ENCODE results near the gene FBH1. TPM values are rescaled to one million over a fixed set of nuclear protein-coding genes. Genes with fewer than 3 reads are reported as not detected.
"Not testable (repeated sequence)": the region's sequence is repeated elsewhere in the genome, so short reads cannot be mapped to it uniquely, and the experiment has no call there.

FBH1 gene
- total RNA-seq, 1 experiment from 2014 or later: 54.3 TPM

DNA sequence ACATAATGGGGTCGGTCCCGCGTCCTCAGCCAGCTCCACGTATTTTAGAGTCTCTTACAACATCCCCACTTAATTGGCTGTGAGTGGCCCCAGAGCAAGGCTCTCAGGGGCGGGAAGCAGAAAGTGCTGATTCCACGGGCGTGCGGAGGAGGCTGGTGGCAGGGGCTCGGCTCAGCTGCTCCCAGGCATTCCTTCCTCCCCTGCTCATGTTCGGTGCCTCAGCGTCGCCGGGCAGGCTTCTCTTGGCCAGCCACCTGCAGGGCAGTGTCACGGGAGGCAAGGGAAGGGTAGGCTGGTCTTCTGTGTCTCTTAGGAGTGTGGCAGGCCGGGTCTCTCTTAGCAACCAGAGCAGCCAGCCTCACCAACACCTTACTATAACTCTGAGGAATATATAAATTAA lies 53.5 kb downstream of the FBH1 start:
- Histone ChIP-seq H3K27me3 (no peaks in the 10 kb centered on the region), H3K4me3 (no peak overlapping the region), H3K36me3 (peaks cover 3% of the 10 kb centered on the region; the same call in 1 of the 2 replicates), H3K9me3 (no peaks in the 10 kb centered on the region)
- DNase-seq: no peak

DNA sequence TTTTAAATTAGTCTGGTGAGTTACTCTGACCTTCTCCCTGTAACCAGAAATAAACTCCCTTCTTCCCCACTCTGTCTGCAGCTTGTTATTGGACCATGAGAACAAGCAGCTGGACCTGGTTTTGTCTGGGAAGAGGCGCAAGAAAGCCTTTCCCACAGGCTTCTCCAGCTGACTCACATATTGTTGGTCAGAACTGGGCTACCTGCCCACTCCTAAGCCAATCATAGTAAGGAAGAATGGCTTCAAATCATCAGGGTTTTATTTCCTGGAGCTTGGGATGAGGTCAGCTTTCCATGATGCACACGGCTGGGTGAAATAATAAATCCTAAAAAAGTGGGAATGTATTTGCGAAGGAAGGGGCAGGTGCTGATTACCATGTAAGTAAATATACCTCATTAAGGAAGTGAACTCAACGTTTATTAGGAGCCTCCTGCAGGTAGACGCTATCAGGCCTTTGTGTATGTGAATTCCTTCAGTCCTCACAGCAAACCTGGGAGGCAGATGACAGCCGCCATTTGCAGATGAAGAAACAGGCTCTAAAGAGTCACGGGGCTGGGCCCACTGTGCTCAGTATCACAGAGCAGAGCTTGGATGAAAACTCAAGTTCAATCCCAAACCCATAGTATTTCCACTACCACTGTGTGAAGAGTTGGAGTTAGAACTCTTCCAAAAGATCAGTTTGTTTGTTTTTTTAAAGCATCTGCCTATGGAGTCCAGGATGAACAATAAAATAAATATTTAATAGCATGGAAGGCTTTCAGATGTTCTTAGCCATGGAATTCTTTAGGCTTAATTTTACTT lies 54.5 kb downstream of the FBH1 start:
- no peaks in the 10 kb centered on the region for H3K9me3 ChIP-seq
- no peaks in the 10 kb centered on the region for H3K36me3 ChIP-seq
- H3K27me3 ChIP-seq: no peaks in the 10 kb centered on the region
- peak; percentile 93 for DNase-seq
- peak overlapping the region; percentile 39 for H3K4me3 ChIP-seq

DNA sequence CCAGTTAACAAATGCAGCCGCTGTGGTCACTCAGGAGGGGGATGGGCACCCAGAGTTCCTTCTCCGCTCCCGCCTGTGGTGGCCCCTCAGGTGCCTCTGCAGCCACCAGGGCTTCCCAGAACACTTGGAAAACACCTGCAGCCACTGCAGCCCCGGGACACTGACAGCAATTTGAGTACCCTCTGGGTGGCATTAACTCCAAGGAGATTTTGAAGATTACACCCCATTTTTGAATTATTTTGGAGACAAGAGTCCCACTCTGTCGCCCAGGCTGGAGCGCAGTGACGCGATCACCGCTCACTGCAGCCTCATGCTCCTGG lies 55.1 kb downstream of the FBH1 start:
- Histone ChIP-seq H3K36me3 (no peaks in the 10 kb centered on the region), H3K4me3 (peak overlapping the region; percentile 39), H3K9me3 (no peaks in the 10 kb centered on the region), H3K27me3 (no peaks in the 10 kb centered on the region)
- DNase-seq: peak; percentile 38

DNA sequence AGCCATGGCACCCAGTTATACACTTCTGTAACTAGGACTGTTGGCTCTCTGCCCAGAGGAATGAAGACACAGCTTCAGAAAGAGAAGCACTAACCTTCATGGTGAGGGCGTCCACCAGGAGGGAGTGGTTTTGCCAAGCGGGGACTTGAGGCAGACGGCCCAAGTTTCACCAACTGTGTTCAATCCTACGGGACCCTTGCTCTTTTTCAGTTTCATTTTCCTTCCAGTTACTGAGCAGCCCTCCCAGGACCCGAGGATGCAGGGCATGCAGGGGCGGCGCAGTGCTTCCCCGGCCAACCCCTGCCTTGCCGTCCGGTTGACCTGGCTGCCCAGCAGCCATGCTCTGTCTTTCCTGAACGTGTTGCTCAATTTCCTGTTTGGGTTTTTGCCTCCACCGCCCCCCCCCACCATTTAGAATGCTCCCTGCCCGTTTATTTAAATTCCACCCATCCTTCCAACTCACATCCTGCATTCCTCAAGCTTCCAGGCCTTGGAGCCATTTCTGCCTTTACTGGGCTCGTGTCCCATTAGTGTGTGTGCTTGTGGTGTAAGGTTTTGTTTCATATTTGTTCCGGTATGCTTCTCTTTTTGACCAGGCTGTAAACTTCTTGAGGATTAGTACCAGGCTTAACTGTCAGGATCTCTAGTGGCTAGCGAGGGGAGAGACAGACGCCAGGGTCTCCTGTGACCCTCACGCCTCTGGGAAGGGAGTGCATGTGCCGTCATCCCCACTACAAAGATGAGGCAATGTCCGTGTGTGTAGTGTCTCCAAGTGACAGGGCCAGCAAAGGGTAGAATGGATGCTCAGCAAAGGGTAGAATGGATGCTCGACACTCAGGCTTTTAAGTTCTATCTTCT lies 55.7 kb downstream of the FBH1 start:
- Histone ChIP-seq H3K27me3 (no peaks in the 10 kb centered on the region), H3K36me3 (no peaks in the 10 kb centered on the region)
- DNase-seq: peak; percentile 89

DNA sequence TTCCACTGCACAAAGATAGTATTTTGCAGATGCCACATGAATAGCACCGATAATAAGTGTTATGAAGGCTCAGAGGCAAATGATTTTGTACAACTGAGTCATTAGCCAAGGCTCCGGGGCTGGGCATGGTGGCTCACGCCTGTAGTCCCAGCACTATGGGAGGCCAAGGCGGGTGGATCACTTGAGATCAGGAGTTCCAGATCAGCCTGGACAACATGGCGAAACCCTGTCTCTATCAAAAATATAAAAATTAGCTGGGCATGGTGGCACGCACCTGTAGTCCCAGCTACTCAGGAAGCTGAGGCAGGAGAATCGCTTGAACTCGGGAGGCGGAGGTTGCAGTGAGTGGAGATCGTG lies 56.4 kb downstream of the FBH1 start:
- H3K27me3 ChIP-seq, H3K9me3 ChIP-seq, DNase-seq, H3K36me3 ChIP-seq: not testable (repeated sequence)
- H3K4me3 ChIP-seq: peak overlapping the region; percentile 39

More for the DNA sequence above, 55.7 kb downstream of the FBH1 start:
- peak overlapping the region; percentile 39 for H3K4me3 ChIP-seq
- H3K9me3 ChIP-seq: no peaks in the 10 kb centered on the region

DNA sequence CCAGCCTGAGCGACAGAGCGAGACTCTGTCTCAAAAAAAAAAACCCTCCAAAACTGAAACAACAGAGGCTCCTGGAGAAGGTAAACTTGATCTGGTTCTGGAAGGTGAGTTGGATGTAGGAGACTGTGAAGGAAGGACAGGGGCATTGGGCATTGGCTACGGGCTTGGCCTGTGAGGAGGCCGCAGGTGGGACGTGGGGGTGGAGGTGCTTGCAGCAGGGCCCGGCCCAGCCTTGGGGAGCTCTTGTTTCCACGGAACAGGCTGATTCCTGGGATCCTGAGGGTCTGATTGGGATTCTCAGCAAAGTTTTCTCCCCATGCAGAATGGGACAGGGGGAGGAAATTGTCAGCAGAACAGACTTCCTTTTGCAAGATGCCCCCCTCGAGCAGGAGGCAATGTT lies 56.7 kb downstream of the FBH1 start:
- Histone ChIP-seq H3K27me3 (no peaks in the 10 kb centered on the region), H3K4me3 (no peak overlapping the region), H3K36me3 (no peaks in the 10 kb centered on the region), H3K9me3 (no peaks in the 10 kb centered on the region)
- DNase-seq: no peak

DNA sequence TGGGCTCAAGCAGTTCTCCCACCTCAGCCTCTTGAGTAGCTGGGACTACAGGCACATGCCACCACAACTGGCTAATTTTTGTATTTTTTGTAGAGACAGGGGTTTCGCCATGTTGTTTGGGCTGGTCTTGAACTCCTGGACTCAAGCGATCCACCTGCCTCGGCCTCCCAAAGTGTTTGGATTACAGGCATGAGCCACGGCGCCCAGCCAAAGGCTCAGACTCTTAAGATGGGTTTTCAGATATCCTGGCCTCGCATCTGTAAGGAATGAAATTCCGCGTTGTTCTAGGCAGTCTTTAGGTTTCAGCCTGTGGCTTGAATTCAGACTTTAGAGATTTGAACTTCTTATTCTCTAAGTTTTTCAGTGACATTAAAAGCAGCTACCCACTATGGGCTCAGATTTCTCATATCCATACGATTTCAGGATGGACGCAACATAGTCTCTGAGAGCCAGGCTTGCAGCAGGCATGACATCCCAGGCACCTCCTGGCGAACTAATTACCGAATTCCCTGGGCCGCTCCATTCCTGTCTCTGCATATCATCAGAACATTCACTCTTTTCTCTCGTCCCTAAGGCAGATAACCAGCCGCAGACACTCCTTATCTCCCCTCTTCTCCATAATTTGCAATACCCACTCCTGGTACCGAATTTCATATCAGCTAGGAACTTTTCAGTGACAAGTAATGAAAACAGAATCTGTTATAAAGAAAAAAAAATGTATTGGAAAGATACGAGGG lies 57.6 kb downstream of the FBH1 start:
- H3K4me3 ChIP-seq: no peak overlapping the region
- no peak for DNase-seq

DNA sequence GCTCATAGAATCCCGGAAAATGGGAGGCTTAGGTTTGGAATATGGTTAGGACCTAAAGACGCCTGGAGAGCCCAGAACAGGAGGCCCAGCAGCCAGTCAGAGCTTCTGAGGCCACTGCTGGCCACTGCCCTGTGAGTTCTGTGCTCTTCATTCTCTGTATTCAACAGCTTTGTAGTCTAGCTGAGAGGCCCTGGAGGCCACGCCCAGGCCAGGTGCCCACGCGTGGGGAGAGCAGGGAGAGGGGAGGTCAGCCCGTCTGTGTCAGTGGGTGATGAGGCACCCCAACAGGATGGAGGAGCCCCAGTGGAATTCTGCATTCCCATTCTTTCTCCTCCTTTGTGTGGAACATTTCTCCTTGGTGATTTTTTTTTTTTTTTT lies 58.2 kb downstream of the FBH1 start:
- Histone ChIP-seq H3K4me3 (no peak overlapping the region), H3K9me3 (no peaks in the 10 kb centered on the region), H3K36me3 (no peaks in the 10 kb centered on the region), H3K27me3 (no peaks in the 10 kb centered on the region)
- DNase-seq: no peak

More for the DNA sequence above, 57.6 kb downstream of the FBH1 start:
- Histone ChIP-seq H3K27me3 (no peaks in the 10 kb centered on the region), H3K9me3 (no peaks in the 10 kb centered on the region), H3K36me3 (no peaks in the 10 kb centered on the region)

DNA sequence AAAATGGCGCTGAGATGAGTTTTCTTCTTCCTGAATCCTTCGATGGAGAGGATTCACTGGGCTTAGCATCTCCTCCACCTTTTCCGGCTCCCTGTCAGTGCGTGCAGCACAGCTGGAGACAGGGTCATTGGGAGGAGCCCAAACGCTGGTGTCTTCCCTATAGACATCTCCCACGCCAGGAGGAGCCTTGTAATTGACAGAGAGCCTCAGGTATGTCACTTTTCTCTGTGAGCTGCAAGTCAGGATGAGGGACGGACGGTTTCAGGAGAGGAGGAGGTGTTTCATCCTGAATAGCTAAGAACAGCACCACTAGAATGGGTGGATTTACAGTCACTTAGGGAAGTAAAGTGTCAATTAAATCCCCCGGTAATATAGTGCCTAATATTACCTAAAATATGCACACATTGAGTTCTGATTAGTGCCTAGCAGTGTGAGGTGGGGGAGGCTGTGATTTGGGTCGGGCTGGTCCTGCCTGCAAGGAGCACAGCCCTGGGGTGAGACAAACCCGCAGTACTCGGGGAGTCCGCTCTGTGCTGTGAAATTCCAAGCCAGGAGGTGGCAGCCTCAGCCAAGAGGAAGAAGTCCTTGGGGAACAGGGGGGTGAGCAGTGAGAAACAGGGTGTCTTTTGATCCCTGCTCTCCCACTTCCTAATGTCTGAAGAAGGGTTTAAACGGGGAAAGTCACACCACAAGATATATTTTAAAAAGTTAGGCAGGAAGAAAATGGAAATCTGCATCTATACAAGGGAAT lies 59.1 kb downstream of the FBH1 start:
- Histone ChIP-seq H3K36me3 (no peaks in the 10 kb centered on the region), H3K9me3 (no peaks in the 10 kb centered on the region), H3K27me3 (no peaks in the 10 kb centered on the region), H3K4me3 (no peak overlapping the region)
- DNase-seq: peak; percentile 42

DNA sequence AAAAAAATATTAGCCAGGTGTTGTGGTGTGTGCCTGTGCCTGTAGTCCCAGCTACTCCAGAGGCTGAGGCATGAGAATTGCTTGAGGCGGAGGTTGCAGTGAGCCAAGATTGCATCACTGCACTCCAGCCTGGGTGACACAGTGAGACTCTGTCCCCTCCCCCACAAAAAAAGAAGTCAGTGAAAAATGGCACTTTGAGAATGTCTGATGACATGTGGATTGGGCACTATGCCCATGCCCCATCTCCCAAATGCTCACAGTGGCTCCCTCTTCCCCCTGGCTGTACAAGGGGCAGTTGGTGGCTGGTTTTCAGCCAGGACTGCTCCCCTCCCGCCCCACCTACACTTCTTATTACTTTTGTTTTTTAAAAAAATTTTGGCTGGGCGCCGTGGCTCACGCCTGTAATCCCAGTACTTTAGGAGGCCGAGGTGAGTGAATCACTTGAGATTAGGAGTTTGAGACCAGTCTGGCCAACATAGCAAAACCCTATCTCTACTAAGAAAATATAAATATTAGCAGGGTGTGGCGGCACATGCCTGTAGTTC lies 61.2 kb downstream of the FBH1 start:
- Histone ChIP-seq H3K36me3 (no peaks in the 10 kb centered on the region; the same call in 1 of the 2 replicates), H3K27me3 (no peaks in the 10 kb centered on the region), H3K9me3 (no peaks in the 10 kb centered on the region), H3K4me3 (no peak overlapping the region)
- peak; percentile 70 for DNase-seq

DNA sequence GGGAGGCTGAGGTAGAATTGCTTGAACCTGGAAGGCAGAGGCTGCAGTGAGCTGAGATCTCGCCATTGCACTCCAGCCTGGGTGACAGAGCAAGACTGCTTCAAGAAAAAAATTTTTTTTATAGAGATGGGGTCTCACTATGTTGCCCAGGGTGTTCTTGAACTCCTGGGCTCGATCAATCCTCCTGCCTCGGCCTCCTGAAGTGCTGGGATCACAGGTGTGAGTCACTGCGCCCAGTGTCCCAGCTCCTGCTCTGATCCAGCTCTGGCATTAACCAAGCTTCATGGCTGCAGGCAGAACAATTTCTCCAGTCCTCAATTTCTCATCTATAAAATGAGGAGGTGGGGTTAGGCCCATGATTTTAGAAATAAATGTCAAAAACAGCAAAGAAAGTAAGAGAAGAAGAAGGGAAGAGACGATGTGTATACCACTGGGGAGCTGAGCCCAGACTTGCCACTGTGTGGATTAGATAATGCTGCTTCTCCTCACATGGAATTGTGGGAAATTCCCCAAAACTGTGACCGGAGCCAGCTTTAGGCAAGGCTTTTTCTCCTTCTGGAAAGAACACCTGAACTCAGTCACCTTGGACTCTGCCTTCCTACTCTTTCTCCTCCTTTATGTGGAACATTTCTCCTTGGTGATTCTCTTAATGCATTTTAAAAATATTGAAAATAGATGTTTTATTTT lies 61.8 kb downstream of the FBH1 start:
- no peak overlapping the region for H3K4me3 ChIP-seq
- no peaks in the 10 kb centered on the region; the same call in 1 of the 2 replicates for H3K36me3 ChIP-seq
- no peaks in the 10 kb centered on the region for H3K27me3 ChIP-seq
- DNase-seq: no peak
- no peaks in the 10 kb centered on the region for H3K9me3 ChIP-seq

DNA sequence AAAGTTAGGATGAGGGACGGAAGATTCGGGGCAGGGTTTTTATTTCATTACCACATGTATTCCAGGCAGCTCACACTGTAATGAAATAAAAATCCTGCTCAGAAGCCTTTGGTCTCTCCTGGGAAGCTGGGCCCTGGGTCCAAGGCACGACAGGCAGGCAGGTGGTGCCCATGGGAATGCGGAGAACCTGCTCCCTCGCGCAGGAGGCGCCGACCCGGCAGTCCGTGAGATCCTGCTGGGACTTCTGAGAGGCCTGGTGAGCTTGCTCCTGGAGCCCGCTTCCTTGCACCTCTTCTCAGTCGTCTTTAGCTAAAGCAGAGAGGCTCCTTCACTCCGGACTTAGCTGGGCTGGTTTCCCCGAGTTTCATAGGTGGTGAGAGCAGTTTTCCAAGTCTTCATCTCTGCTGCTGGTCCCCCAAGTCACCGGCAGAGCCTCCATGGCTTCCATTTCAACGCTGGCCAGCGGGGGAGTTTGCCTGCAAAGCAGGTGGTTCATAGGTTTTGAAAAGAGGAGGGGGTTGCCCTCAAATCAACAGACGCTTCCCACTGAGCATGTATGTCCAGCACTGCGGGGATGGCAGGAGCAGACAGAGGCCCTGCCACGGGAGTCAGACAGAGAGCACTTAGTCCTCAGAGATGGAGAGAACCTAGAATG lies 62.8 kb downstream of the FBH1 start:
- H3K27me3 ChIP-seq: no peaks in the 10 kb centered on the region
- H3K4me3 ChIP-seq: no peak overlapping the region
- peaks cover 3% of the 10 kb centered on the region; the same call in 1 of the 2 replicates for H3K36me3 ChIP-seq
- no peaks in the 10 kb centered on the region for H3K9me3 ChIP-seq
- no peak for DNase-seq

DNA sequence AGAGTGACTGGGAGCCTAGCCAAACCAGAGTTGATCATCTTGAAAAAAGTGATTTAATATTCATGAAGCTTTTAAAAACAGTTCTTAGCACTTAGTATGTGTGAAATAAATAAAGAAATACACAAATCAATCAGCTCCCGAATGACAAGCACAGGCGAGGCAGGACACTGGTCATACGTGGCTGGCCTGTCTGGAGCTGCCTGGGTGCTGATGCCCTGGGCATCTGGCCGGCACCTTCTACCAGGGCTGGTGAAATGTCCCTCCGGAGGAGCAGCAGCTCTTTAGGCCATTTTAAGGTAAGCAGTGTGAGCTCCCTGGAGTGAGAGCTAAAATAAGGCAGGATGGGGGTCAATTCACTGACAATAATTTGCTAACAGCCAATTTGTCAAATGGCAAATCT lies 63.6 kb downstream of the FBH1 start:
- H3K9me3 ChIP-seq: no peaks in the 10 kb centered on the region
- no peak for DNase-seq

DNA sequence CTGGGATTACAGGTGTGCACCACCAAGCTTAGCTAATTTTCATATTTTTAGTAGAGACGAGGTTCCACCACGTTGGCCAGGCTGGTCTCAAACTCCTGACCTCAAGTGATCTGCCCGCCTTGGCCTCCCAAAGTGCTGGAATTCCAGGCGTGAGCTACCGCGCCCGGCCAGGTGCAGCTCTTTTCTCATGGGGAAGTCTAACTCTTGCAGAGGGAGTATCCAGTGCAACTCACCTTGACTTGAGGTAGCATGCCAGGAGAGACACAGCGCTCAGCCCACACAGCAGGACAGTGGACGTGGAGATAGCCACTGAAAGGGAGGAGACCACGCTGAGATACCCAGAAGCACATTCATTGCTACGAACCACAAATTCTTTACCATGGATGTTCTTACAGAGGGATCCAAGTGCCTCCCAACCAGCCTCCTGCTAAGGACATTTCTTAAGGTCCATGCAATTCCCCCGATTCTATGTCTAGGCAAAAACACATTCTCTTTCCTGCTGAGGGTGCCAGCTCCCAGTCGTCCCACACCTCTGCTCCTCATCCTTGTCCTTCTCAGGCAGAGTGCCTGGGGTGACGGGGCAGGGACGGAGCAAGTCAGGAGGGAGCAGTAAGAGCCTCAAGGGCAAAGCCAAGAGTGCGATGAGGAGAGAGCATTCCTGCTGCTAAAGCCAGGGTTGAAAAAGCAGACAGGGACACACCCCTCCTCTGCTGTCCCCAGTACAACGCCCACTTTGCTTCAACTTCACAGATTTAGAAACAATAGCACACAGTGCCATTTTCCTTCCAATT lies 66.3 kb downstream of the FBH1 start:
- no peaks in the 10 kb centered on the region for H3K9me3 ChIP-seq

More for the DNA sequence above, 63.6 kb downstream of the FBH1 start:
- Histone ChIP-seq H3K4me3 (no peak overlapping the region), H3K27me3 (no peaks in the 10 kb centered on the region), H3K36me3 (peaks cover 4% of the 10 kb centered on the region; the same call in 1 of the 2 replicates)

DNA sequence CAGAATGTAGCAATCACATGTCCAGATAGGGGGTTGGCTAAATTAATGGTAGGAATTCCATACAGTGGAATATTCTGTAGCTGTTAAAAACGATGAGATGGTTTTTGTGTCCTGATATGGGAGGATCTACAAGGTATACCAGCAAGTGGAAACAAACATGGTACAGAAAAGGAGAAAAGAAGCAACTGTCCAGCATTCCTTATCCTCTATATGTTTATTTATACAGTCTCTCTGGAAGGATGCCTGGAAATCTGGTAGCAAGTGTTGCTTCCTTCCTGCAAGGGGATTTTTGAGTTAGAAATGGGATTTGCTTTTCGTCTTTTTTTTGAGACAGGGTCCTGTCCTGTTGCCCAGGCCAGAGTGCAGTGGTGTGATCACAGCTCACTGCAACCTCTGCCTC lies 68.0 kb downstream of the FBH1 start:
- H3K36me3 ChIP-seq: peaks cover 8% of the 10 kb centered on the region; the same call in 1 of the 2 replicates
- no peaks in the 10 kb centered on the region for H3K27me3 ChIP-seq
- H3K4me3 ChIP-seq: no peak overlapping the region
- no peak for DNase-seq
- H3K9me3 ChIP-seq: no peaks in the 10 kb centered on the region

More for the DNA sequence above, 66.3 kb downstream of the FBH1 start:
- DNase-seq: no peak
- H3K4me3 ChIP-seq: no peak overlapping the region
- no peaks in the 10 kb centered on the region for H3K27me3 ChIP-seq
- H3K36me3 ChIP-seq: peaks cover 8% of the 10 kb centered on the region; the same call in 1 of the 2 replicates

All from MG63 (cell line).